GM18867 (cell line): ENCODE data around the gene USP6NL.

Experiments used
- ATAC-seq: cut with Tn5 transposase; IDR thresholded peaks from one replicate; pipeline ENCODE4 v1.9.1; 2021; ENCODE audit warnings: mild to moderate bottlenecking, moderate library complexity; ENCODE audit not compliant: unreplicated experiment

Gene USP6NL

DNA sequence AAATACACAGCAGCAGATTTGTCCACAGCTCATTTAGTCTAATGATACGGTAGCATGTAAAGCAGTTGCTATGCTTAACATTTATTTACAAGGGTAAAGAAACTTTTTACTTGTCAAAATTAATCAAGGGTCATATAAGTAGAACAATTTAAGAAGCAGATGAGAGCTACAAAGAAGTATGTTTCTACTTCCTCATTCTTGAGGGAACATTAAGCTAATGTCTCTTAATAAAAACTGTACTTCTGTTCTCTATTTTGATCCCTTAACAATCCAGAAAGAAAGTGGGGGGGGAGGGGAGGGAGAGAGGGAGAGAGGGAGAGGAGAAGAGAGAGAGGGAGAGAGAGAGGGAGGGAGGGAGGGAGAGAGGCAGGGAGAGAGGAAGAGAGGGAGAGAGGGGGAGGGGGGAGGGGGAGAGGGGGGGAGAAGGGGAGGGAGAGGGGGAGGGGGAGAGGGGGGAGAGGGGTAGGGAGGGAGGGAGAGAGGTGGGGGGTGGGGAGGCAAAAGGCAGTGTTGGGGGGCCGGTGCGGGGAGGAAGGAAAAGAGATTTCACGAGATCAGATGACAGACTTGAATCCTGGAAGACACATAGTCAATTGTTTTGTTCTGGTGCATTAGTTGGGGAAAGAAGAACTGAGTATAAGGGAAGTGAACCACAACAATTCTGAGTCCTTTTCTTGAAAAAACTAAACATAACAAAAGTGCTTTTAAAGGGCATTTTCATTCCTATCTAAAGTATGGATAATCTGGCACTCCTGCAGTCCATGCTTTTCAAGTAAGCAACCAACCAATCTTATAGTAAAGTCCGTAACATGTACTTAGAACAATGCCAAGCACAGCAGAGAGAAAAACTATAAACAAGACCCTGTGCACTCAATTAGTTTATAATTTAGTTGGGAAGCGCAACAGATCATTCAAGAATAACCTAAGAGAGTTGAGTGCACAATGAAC lies 128.0 kb downstream of the USP6NL start:
- ATAC-seq, result no peak

DNA sequence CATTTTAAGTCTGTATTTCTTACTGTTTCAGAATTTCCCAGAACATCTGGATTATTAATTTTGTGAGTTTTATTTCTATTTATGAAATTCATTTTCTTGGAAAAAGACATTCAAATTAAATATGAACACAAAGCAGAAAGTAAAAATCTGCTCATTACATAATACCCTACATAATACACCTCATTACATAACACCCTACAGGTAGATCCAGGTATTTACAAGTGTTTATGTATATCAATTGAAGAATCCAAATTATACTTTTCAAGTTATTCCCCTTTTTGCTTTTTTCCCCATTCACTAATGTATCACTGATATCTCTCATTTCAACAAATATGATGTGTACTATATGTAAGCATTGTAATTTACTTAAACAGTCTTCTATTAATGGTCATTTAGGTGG lies 129.1 kb downstream of the USP6NL start:
- ATAC-seq, result no peak

DNA sequence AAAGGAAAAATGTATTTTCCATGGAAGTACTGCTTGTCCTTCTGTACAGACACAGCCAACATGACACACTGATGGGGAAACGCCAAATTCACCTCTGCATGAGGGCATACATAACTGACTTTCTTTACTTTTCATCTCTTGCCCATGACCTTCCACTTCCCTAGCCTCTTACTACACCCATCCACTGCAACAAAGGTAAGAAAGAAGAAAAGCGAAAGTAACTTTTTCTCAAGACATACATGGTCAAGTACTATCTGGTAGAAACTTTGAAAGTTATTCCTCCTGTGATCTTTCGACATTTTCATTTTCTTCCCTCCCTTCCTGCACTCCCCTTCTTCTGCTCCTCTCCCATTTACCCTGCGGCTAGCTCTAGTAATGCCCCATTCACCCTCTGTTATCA lies 130.8 kb downstream of the USP6NL start:
- no peak for ATAC-seq

DNA sequence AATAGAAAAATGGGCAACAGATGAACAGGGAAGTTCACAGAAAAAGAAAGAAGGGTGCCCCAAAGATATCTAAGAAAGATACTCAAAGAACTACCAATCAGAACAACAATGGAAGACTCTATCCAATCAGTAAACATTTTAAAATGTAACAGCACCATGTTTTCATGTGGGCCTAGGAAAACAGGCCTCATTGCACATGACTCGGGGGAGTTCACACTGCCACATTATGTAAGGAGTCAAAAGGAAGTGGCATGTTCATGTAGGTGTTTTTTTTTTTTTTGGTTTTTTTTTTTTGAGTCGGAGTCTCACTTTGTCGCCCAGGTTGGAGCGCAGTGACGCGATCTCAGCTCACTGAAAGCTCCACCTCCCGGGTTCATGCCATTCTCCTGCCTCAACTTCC lies 132.2 kb downstream of the USP6NL start:
- no peak for ATAC-seq

DNA sequence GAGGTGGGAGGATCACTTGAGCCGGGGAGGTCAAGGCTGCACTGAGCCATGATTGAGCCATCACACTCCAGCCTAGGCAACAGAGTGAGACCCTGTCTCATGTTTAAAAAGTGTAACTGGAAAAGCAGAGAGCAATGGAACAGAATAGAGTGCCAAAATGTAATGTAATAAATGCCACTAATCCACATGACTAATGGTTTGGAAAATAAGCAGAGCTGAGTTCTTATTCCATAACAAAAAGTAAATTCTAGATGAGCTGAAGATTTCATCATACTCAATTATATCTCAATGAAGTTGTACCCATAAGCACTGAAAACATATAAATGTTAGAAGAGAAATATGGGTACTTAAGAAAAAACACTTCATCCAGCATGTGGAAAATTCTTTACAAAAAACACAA lies 132.6 kb downstream of the USP6NL start:
- ATAC-seq, result no peak

DNA sequence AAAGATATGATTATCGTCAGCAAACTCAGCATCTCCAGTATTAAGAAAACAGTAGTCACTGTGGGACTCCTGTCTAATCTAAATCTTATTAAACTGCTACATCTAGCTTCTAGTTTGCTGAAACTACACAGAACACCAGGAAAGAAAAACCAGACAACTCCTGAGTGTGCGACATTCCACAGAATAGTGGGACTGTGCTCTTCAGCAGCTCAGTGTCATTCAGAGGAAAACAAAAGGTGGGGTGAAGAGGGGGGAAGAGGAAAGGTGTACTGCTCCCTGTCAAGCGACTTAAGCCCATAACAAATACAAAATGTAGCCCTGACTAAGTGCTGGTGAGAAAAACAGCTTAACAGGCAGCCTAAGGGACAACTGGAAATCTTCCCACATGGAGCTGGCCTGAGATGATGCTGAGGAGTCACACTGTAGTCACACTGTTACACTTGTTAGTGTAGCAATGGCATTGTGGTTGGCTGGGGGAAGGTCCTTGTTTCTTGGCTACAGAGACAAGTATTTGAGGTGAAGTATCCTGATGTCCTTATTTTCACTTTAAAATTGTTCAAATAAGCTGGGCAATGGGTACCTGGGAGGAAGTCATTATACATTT lies 135.5 kb downstream of the USP6NL start:
- ATAC-seq, result no peak

DNA sequence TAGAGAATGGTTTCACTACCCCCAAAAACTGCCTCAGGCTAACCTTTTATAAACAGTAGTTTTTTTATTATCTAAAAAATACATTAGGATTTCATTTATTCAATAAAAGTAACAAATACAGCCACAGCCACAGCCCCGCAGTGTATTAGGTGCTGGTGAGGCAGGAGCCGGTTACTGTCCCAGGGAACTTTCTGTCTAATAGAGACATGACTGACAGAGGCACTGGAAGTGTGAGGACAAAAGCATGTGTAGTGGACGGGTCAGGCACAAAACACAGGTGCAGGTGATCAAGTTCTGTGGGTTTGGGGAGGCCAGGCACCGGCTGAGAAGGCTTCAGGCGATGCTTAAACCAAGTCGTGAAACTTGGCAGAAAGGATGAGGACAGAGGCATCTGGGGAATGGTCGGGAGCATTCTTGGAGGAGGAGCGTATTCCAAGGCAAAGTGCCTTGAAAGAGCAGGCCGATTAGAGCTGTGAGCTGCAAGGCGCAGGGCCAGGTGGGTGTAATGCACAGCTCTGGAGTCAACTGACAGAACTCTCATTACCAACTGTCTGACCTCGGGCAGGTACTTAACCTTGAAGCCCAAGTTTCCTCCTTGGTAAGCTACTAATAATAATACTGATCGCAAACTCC lies 138.2 kb downstream of the USP6NL start:
- no peak for ATAC-seq

DNA sequence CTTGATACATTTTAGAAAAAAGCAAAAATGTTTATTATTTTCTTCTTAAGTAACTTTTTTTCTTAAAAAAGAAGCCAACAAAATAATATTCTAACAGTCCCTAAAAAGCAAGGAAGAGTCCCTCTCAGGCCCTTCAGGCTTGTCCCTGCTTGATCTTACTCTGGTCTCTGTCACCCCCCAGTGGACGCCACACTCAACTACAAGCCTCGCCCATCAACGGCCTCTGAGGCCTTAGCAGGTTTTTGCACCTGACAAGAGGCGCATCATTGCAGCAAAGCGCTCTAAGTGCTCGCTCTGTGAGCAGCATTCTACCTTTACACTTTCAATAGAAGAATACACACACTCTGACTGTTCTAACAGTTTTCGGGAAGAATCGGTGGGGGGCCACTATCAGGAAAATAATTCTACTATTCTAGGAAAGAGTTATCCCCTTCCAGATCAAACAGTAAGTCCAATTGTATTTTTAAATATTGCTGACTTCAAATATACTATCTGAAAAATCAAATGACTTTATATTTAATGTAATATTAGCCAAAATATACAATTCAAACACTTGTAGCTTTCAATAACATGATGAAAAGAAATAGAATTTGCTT lies 139.2 kb downstream of the USP6NL start:
- ATAC-seq, result peak; percentile 79

DNA sequence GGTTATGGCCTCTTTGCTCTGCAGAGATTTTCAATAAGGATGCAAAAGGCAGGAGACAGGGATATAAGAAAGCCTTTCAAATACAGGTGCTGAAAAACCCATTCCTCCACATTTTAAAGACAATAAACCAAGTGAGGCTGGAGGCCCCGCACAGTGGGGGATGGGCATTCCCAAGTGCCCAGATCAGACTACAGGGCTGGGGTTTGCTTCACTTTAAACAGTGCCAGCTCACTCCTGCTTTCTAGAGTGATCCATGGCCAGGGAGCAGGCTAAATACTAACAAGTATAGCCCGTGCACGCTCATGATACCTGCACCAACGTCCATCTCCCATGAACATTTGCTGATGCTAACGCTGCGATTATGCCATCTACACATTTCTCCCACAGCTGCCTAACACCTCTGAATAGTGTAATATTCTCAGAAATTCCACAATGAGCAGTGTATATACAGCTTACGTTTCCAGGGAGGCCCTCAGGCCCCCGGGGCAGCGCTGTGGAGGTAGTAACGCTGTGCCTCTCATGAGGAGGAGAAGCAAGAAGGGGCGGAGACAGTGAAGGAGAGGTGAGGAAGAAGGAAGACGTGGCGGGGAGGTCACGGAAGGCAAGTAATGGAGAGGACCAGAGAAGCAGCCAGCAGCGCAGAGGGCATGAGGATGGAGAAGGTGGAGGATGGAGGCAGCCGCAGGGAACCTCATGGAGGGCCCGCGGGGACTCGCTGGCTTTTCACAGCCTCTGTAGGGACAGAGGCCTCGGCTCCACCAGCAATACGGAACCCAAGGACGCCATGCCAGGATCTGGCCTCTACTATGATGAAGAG lies 141.7 kb downstream of the USP6NL start:
- ATAC-seq, result no peak

DNA sequence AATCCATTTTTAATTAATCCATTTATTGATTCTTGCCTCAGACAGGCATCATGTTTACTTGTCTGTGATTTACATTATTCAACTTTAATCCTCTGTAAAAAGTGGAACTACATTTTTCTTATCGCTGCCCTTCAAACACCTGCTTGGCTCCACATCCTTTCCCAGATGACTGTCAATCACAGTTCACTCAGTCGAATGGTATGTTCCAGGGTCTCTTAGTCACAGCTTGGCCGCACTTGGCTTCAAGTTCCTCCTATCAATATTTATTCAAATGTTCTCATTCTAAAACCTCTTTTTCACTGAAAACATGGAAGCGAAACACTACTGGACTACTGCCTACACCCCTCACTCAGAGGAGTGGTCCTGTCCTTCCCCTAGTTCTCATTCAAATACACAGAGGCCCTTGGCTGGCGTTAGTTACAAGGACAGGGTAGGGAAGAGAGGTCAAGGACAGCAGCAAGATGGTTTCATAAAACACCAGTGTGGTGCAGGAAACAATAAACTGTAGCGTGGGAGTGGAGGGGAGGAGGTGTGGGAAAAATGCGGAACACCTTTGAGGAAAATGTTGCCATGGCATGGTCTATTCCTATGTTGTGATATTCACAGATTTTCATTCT lies 143.2 kb downstream of the USP6NL start:
- ATAC-seq, result no peak

DNA sequence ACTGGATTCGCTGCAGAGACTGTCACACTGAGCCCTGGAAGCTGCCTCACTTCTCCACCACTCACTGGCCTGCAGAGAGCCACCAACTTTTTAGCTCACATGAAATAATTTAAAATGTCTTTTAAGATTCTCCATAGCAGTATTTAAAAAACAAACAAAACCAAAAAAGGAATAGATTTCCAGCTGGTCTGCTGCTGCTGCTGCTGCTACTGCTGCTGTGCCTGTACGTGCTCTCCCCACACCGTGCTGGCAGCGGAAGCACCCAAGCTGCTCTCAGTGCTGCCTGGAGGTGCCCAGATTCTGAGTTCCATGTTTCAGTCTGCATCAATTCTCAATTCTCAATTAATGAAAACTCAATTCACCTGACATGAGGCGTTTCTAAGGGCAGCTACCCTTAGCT lies 146.0 kb downstream of the USP6NL start:
- no peak for ATAC-seq

DNA sequence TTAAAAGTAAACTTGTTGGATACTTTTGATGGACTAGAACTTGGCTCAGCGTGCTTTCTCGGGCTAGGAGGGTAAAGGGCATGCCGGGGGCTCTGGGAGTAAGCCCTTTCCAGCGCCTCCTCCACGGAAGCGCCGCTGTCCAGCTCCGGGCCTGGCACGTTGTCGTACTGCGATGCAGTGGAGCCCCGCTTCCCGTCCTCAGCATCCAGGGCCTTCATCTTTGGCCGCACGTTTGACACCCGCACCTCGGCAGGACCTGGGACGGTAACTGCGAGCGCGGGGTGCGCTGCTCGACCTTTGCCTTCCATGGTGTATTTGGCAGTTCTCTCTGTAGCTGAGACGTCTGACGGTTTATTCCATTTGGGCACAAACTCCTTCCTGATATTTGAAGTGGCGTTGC lies 148.3 kb downstream of the USP6NL start:
- ATAC-seq, result no peak

DNA sequence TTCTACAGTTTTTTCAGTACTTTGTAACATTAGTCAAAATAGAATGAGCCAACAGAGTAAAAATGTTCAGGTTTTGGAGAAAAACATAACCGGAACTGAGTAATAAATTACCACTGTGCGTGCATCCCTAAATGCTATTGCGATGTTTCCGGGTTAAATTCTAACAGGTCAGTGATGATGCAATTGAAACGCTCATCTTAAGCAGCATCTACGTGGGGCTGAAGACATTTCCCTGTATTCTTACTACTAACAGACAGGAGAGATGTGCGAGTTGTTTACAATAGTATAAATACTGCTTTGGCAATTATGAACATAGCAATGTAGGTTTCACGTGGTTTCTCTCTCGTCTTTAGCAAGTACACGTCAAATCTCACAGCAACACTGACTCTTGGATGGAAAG lies 149.4 kb downstream of the USP6NL start:
- no peak for ATAC-seq

DNA sequence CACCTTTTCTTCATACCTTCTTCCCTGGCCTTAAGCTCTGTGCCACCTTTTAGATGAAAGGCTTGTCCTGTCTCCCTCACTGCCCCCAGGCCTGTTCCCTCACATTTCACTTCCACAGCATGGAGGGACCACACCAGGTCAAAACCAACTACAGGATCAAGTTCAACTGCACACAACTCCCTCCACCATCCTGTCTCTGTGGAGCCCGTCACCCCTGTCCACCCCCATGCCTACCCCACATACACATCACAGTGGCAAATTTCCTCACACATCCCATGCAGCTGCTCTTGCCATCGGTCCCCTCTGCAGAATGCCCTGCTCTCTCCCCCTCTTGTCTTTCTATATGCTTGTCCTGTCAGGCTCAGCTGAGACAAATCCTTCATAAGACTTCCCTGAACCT lies 154.1 kb downstream of the USP6NL start:
- ATAC-seq, result no peak

DNA sequence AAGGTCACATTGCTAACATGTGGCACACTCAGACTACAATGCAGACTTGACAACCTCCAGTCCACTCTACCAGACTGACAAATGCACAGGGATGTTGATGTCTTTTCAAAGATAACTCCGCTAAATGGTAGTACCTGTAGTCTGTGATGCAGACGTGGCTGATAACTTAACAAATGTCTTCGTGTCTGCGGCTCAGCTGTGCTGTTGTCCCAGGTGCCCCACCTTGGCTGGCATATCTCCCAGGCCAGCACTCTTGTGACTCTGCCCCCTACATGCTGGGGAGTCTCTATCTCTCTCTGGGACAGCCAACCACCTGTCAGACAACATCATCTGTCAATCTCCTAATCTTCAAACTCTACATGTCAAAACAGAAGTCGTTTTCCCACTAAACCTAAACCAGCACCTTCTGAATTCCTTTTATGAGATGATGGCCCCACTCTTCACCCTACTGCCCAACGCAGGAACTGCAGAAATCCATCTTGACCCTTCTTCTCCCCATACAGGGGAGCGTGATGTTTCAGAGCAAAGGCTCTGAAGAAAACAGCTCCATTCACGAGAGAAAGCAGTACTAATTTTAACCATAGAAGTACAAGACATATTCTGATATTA lies 156.4 kb downstream of the USP6NL start:
- no peak for ATAC-seq

DNA sequence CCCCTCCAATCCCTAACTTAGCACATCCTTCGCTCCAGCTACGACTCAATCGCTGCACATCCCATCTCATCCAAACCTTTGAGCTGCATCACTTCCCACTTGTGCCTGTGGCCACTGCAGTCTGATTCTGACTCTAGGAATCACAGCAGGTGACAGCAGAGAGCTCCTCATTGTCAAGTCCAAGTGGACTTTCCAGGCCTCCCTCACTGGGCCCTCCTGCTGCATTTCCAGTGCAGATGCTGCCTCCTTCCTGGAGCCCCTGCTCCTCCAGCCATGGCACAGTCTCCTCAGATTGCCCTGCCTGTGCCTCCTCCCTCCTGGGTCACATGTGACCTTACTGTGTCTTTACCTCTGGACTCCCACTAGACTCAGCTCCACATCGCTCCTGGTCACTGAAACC lies 157.3 kb downstream of the USP6NL start:
- ATAC-seq, result no peak

DNA sequence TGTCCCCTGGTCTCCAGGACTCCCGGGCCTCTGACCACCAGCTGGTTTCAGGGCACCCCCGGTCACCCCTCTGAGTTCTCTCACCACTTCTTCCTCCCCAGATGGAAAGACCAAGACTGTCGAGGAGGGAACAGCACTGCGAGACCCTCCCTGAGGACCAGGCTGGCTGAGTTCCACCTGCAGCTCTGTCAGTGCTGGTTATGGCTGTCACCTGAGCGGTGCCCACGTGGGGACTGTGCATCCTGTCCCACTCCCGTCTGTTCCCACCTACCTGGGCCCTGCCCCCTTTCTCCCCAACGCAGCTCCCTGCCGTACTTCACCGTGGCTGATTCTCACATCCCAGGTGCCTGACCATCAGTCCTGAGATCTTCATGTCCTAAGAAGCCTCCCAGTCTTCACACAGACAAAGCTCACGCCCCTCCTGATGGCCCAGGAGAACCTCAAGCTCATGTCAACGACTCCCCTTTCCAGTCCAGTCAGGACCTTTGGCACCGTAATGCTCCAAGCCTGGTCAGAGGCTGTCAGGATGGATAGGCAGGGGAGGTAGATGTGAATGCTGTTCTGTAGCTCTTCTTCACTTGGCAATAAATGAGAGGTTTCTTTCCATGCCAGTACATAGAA lies 159.7 kb downstream of the USP6NL start:
- no peak for ATAC-seq

DNA sequence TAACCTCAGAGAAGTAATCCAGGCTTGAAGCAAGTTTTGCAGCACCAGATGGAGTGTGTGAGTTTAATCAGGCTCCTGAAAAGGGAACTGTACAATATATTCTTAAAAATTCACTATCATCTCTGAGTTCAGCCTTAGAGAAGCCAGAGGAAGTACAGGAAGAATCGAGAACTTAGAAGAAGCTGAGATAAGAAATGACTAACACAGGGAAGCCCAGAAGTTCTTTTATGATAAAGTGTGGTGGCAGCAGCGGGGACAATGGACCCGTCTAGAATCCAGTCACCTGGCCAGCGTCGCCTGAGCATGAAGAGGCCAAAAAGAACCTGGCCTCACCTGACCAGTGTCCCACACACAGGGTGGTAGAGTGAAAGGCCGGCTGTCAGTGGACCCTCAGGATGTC lies 161.0 kb downstream of the USP6NL start:
- ATAC-seq, result no peak

DNA sequence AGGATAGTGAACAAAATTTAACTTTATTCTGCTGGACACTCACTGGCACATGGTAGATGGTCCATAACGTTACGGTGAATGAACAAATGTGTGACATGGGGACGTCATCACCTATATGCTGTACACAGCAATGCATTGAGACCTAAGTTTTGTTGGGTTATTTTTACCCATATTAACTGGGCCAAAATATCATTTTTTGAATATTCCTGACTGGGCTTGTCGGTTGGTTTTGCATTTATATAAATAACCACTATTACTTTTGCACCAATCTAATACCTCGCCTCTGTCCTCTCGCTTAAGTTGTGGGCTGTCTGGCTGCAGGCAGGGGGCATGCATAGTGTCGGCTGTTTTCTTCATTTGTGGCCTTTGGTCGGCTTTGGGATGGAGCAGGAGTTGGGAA lies 161.7 kb downstream of the USP6NL start:
- ATAC-seq, result no peak
